ENCODE results near the gene OTUD1.

The OTUD1 gene

DNA sequence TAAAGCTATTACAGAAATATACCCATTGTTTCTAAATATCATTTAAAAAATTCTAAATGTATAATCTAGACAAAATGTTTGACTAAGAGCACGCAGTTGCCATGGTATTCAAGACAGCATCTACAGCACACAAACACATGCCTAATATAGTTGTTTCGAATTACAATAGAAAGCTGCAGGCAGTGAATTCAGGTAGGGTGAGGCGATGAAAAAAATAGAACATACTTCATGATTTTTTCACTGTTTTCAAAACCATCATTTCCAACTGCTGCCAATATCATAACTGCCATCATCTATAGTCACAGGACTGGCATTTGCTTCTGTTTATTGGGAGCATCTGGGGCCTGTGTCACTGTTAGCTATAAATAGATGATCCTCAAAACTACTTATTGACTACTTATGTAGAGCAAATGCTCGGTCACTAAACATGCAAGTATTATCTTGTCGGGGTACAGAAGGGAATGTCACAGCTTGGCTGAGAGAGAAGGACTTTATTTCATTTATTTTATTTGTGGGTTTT lies 34.4 kb upstream of the OTUD1 start:
- no peak overlapping the region for H3K27ac ChIP-seq (ENCODE audit: low read depth in 2 of 2, low read length in 2 of 2)
- no peaks in the 10 kb centered on the region for H3K9me3 ChIP-seq (ENCODE audit: control insufficient read depth in 2 of 2, low read length in 2 of 2)

DNA sequence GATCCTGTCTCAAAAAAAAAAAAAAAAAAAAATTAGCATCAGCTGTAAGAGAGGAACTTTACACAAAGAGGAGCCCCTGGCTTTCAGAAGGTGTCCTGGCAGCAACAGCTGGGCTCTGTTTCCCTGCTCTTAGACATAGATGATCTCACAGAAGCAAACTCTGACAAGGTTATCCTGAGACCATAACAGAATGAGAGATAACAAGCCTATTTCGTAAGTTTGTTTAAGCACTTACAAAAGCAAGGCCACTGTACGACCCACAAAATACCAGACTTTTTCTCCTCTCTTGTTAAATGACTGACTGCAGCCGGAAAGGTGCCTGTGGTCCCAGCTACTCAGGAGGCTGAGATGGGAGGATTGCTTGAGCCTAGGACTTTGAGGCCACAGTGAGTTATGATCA lies 33.3 kb upstream of the OTUD1 start:
- no peaks in the 10 kb centered on the region for H3K9me3 ChIP-seq (ENCODE audit: control insufficient read depth in 2 of 2, low read length in 2 of 2)
- no peaks in the 10 kb centered on the region for H3K36me3 ChIP-seq (ENCODE audit: control insufficient read depth in 2 of 2, insufficient read depth in 2 of 2, low read length in 2 of 2)
- H3K27ac ChIP-seq (ENCODE audit: low read depth in 2 of 2, low read length in 2 of 2) = no peak overlapping the region
- H3K27me3 ChIP-seq (ENCODE audit: control insufficient read depth in 2 of 2, insufficient read depth in 2 of 2, low read length in 2 of 2) = no peaks in the 10 kb centered on the region
- H3K9ac ChIP-seq (ENCODE audit: low read depth in 1 of 2, low read length in 2 of 2) = no peak overlapping the region
- no peak overlapping the region for H3K4me3 ChIP-seq (ENCODE audit: low read length in 2 of 2)
- peaks cover 0 to 3% of the 10 kb centered on the region in 2 donors for H3K4me1 ChIP-seq (ENCODE audit: control insufficient read depth in 2 of 2, insufficient read depth in 2 of 2, low read length in 2 of 2)

More for the DNA sequence above, 34.4 kb upstream of the OTUD1 start:
- H3K9ac ChIP-seq (ENCODE audit: low read depth in 1 of 2, low read length in 2 of 2) = no peak overlapping the region
- no peaks in the 10 kb centered on the region for H3K36me3 ChIP-seq (ENCODE audit: control insufficient read depth in 2 of 2, insufficient read depth in 2 of 2, low read length in 2 of 2)
- no peak overlapping the region for H3K4me3 ChIP-seq (ENCODE audit: low read length in 2 of 2)
- H3K27me3 ChIP-seq (ENCODE audit: control insufficient read depth in 2 of 2, insufficient read depth in 2 of 2, low read length in 2 of 2) = no peaks in the 10 kb centered on the region
- H3K4me1 ChIP-seq (ENCODE audit: control insufficient read depth in 2 of 2, insufficient read depth in 2 of 2, low read length in 2 of 2) = peaks cover 0 to 3% of the 10 kb centered on the region in 2 donors

DNA sequence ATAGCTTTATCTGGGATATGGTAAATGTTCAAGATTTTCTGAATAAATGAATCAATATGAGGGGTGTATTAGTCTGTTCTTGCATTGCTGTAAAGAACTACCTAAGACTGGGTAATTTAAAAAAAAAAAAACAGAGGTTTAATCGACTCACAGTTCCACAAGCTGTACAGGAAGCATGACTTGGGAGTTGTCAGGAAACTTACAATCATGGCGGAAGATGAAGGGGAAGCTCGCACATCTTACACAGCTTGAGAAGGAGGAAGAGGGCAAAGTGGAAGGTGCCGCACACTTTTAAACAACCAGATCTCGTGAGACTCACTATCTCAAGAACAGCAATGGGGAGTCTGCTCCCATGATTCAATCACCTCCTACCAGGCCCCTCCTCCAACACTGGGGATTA lies 32.5 kb upstream of the OTUD1 start:
- Histone ChIP-seq H3K27me3 (ENCODE audit: control insufficient read depth in 2 of 2, insufficient read depth in 2 of 2, low read length in 2 of 2) (no peaks in the 10 kb centered on the region), H3K4me1 (ENCODE audit: control insufficient read depth in 2 of 2, insufficient read depth in 2 of 2, low read length in 2 of 2) (peaks cover 0 to 3% of the 10 kb centered on the region in 2 donors), H3K9me3 (ENCODE audit: control insufficient read depth in 2 of 2, low read length in 2 of 2) (no peaks in the 10 kb centered on the region), H3K27ac (ENCODE audit: low read depth in 2 of 2, low read length in 2 of 2) (no peak overlapping the region), H3K36me3 (ENCODE audit: control insufficient read depth in 2 of 2, insufficient read depth in 2 of 2, low read length in 2 of 2) (no peaks in the 10 kb centered on the region), H3K9ac (ENCODE audit: low read depth in 1 of 2, low read length in 2 of 2) (no peak overlapping the region), H3K4me3 (ENCODE audit: low read length in 2 of 2) (no peak overlapping the region)

DNA sequence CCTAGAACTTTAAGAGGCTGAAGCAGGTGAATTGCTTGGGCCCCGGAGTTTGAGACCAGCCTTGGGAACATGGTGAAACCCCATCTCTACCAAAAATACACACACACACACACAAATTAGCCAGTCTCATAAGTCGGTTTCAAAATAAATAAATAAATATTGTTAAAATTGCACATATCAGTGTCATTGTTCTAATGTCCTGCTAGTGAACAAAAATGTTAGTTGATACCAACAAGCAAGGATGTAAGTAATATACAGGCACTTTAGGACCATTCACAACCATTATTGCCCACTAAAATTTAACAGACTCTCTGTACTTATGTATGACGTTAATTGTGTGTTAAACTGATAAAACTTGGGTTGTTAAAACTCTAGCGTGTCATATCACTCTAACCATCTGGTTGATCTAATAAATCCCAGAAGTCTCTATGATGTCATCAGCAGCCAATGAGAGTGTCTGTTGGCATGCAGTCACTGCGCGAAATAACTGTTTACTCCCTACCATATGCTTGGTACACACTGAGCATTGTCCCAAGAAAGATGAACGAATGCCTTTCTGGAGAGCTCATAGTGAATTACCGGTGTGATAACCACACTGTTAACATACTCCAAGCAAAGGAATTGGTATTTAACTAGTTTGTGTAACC lies 30.4 kb upstream of the OTUD1 start:
- H3K4me1 ChIP-seq (ENCODE audit: control insufficient read depth in 2 of 2, insufficient read depth in 2 of 2, low read length in 2 of 2) = peaks cover 0 to 3% of the 10 kb centered on the region in 2 donors
- H3K4me3 ChIP-seq (ENCODE audit: low read length in 2 of 2) = no peak overlapping the region
- H3K9me3 ChIP-seq (ENCODE audit: control insufficient read depth in 2 of 2, low read length in 2 of 2) = no peaks in the 10 kb centered on the region
- no peaks in the 10 kb centered on the region for H3K36me3 ChIP-seq (ENCODE audit: control insufficient read depth in 2 of 2, insufficient read depth in 2 of 2, low read length in 2 of 2)
- H3K27ac ChIP-seq (ENCODE audit: low read depth in 2 of 2, low read length in 2 of 2) = peak overlapping the region; percentile 26 to 61
- no peak overlapping the region for H3K9ac ChIP-seq (ENCODE audit: low read depth in 1 of 2, low read length in 2 of 2)
- H3K27me3 ChIP-seq (ENCODE audit: control insufficient read depth in 2 of 2, insufficient read depth in 2 of 2, low read length in 2 of 2) = no peaks in the 10 kb centered on the region

DNA sequence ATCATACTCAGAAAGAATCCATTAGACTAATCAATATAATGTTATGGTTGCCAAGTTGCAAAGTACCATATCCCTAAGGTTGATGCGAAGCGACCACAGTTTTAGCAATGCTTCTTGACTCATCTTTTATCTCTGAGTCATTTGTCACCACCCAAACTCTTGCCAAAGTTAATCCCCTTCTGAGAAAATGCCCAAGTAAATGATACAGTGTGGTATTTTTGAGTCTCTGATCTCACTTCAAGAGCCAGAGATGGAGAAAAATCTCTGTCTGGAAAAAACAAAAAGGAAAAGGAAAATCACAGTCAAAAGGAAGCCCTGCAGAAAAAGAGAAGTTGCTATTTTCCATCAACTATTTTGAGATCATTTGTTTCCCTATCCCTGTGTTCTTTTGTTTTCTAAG lies 26.7 kb upstream of the OTUD1 start:
- Histone ChIP-seq H3K27ac (ENCODE audit: low read depth in 2 of 2, low read length in 2 of 2) (no peak overlapping the region), H3K9me3 (ENCODE audit: control insufficient read depth in 2 of 2, low read length in 2 of 2) (no peaks in the 10 kb centered on the region), H3K36me3 (ENCODE audit: control insufficient read depth in 2 of 2, insufficient read depth in 2 of 2, low read length in 2 of 2) (no peaks in the 10 kb centered on the region), H3K4me1 (ENCODE audit: control insufficient read depth in 2 of 2, insufficient read depth in 2 of 2, low read length in 2 of 2) (peaks cover 0 to 3% of the 10 kb centered on the region in 2 donors), H3K9ac (ENCODE audit: low read depth in 1 of 2, low read length in 2 of 2) (no peak overlapping the region), H3K4me3 (ENCODE audit: low read length in 2 of 2) (no peak overlapping the region), H3K27me3 (ENCODE audit: control insufficient read depth in 2 of 2, insufficient read depth in 2 of 2, low read length in 2 of 2) (no peaks in the 10 kb centered on the region)

DNA sequence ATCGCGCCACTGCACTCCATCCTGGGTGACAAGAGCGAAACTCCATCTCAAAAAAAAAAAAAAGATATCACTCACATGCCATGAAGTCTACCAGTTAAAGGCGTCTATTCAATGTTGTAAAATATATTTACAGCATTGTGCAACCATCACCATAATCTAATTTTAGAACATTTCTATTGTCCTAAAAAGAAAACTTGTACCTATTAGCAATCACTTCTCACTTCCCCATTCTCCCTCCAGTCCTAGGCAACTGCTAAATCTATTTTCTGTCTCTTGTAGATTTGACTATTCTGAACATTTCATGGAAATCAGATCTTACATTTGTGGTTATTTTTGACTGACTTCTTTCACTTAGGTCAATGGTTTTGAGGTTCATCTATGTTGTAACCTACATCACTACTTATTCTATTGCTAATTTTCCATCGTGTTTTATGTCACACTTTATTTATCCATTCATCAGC lies 25.2 kb upstream of the OTUD1 start:
- H3K9me3 ChIP-seq (ENCODE audit: control insufficient read depth in 2 of 2, low read length in 2 of 2) = no peaks in the 10 kb centered on the region
- no peak overlapping the region for H3K27ac ChIP-seq (ENCODE audit: low read depth in 2 of 2, low read length in 2 of 2)
- H3K9ac ChIP-seq (ENCODE audit: low read depth in 1 of 2, low read length in 2 of 2) = no peak overlapping the region
- H3K27me3 ChIP-seq (ENCODE audit: control insufficient read depth in 2 of 2, insufficient read depth in 2 of 2, low read length in 2 of 2) = no peaks in the 10 kb centered on the region
- H3K4me3 ChIP-seq (ENCODE audit: low read length in 2 of 2) = no peak overlapping the region
- peaks cover 0 to under 1% of the 10 kb centered on the region in 2 donors for H3K4me1 ChIP-seq (ENCODE audit: control insufficient read depth in 2 of 2, insufficient read depth in 2 of 2, low read length in 2 of 2)
- no peaks in the 10 kb centered on the region for H3K36me3 ChIP-seq (ENCODE audit: control insufficient read depth in 2 of 2, insufficient read depth in 2 of 2, low read length in 2 of 2)

DNA sequence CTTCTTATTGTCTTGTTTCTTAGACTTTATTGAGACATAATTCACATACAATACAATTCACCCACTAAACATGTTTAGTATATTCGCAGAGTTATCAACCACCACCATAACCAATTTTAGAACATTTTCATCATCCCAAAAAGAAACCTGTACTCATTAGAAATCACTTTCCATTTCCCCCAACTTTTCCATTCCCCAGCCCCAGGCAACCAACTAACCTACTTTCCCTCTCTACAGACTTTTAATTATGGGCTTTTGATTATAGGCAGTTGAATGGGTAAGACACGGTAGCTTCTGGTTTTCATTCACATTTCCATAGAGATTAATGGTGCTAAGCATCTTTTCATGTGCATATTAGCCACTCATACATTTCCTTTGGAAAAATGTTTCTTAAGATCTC lies 24.2 kb upstream of the OTUD1 start:
- H3K9ac ChIP-seq (ENCODE audit: low read depth in 1 of 2, low read length in 2 of 2) = no peak overlapping the region
- no peak overlapping the region for H3K4me3 ChIP-seq (ENCODE audit: low read length in 2 of 2)
- no peaks in the 10 kb centered on the region for H3K27me3 ChIP-seq (ENCODE audit: control insufficient read depth in 2 of 2, insufficient read depth in 2 of 2, low read length in 2 of 2)
- no peak overlapping the region for H3K27ac ChIP-seq (ENCODE audit: low read depth in 2 of 2, low read length in 2 of 2)
- no peaks in the 10 kb centered on the region for H3K9me3 ChIP-seq (ENCODE audit: control insufficient read depth in 2 of 2, low read length in 2 of 2)
- no peaks in the 10 kb centered on the region for H3K4me1 ChIP-seq (ENCODE audit: control insufficient read depth in 2 of 2, insufficient read depth in 2 of 2, low read length in 2 of 2)
- H3K36me3 ChIP-seq (ENCODE audit: control insufficient read depth in 2 of 2, insufficient read depth in 2 of 2, low read length in 2 of 2) = no peaks in the 10 kb centered on the region

DNA sequence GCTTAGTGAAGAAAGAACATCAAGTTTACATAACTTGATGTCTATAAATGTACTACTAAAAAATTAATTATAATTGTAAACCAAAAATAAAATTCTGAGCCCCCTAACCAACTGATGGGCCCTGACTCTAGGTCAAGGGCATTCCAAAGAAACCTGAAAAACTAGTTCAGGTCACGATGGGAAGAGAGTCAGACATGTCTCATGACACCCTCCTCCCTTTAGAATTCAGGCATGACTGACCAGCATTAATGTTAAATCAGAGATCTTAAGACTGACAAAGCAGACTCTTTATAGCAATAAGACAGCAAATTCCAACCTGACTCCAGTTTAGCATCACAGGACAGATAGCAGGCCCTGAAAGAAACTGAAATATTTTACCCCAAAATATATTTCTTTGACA lies 21.6 kb upstream of the OTUD1 start:
- H3K36me3 ChIP-seq (ENCODE audit: control insufficient read depth in 2 of 2, insufficient read depth in 2 of 2, low read length in 2 of 2) = no peaks in the 10 kb centered on the region
- no peak overlapping the region for H3K4me3 ChIP-seq (ENCODE audit: low read length in 2 of 2)
- no peaks in the 10 kb centered on the region for H3K27me3 ChIP-seq (ENCODE audit: control insufficient read depth in 2 of 2, insufficient read depth in 2 of 2, low read length in 2 of 2)
- H3K4me1 ChIP-seq (ENCODE audit: control insufficient read depth in 2 of 2, insufficient read depth in 2 of 2, low read length in 2 of 2) = no peaks in the 10 kb centered on the region
- H3K9ac ChIP-seq (ENCODE audit: low read depth in 1 of 2, low read length in 2 of 2) = no peak overlapping the region
- H3K27ac ChIP-seq (ENCODE audit: low read depth in 2 of 2, low read length in 2 of 2) = no peak overlapping the region
- no peaks in the 10 kb centered on the region for H3K9me3 ChIP-seq (ENCODE audit: control insufficient read depth in 2 of 2, low read length in 2 of 2)

DNA sequence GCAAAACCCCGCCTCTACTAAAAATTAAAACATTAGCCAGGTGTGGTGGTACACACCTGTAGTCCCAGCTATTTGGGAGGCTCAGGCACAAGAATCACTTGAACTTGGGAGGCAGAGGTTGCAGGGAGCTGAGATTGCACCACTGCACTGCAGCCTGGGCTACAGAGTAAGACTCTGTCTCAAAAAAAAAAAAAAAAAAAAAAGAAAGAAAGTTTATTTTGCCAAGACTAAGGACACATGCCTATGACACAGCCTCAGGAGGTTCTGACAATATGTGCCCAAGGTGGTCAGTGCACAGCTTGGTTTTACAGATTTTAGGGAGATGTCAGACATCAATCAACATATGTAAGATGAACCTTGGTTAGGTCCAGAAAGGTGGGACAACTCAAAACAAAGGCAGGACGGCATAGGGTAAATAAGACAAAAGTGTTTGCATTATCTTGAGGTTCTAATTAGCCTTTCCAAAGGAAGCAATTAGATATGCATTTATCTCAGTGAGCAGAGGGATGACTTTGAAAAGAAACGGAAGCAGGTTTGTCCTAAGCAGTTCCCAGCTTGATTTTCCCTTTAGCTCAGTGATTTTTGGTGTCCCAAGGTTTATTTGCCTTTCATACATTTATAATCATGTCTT lies 20.7 kb upstream of the OTUD1 start:
- Histone ChIP-seq H3K27ac (ENCODE audit: low read depth in 2 of 2, low read length in 2 of 2) (no peak overlapping the region), H3K9ac (ENCODE audit: low read depth in 1 of 2, low read length in 2 of 2) (no peak overlapping the region), H3K9me3 (ENCODE audit: control insufficient read depth in 2 of 2, low read length in 2 of 2) (no peaks in the 10 kb centered on the region), H3K4me3 (ENCODE audit: low read length in 2 of 2) (no peak overlapping the region), H3K36me3 (ENCODE audit: control insufficient read depth in 2 of 2, insufficient read depth in 2 of 2, low read length in 2 of 2) (no peaks in the 10 kb centered on the region), H3K27me3 (ENCODE audit: control insufficient read depth in 2 of 2, insufficient read depth in 2 of 2, low read length in 2 of 2) (no peaks in the 10 kb centered on the region), H3K4me1 (ENCODE audit: control insufficient read depth in 2 of 2, insufficient read depth in 2 of 2, low read length in 2 of 2) (no peaks in the 10 kb centered on the region)

DNA sequence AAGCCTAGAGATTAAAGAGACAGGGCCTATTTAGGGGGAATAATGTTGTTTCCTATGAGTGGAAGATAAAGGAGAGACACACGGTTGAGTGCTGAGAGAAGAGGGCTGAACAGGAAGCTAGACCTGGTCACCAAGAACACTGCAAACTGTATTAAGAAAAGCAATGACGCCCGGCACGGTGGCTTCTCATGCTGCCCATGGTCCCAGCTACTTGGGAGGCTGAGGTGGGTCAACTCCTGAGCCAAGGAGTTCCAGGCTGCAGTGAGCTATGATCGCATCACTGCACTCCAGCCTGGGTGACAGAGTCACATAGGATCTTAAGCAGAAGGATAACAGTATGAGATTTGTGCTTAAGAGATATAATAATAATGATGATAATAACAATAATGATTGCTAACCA lies 19.7 kb upstream of the OTUD1 start:
- no peak overlapping the region for H3K9ac ChIP-seq (ENCODE audit: low read depth in 1 of 2, low read length in 2 of 2)

More for the DNA sequence above, 19.7 kb upstream of the OTUD1 start:
- H3K4me3 ChIP-seq (ENCODE audit: low read length in 2 of 2) = no peak overlapping the region
- H3K9me3 ChIP-seq (ENCODE audit: control insufficient read depth in 2 of 2, low read length in 2 of 2) = no peaks in the 10 kb centered on the region
- no peaks in the 10 kb centered on the region for H3K4me1 ChIP-seq (ENCODE audit: control insufficient read depth in 2 of 2, insufficient read depth in 2 of 2, low read length in 2 of 2)
- no peaks in the 10 kb centered on the region for H3K27me3 ChIP-seq (ENCODE audit: control insufficient read depth in 2 of 2, insufficient read depth in 2 of 2, low read length in 2 of 2)
- H3K27ac ChIP-seq (ENCODE audit: low read depth in 2 of 2, low read length in 2 of 2) = no peak overlapping the region
- H3K36me3 ChIP-seq (ENCODE audit: control insufficient read depth in 2 of 2, insufficient read depth in 2 of 2, low read length in 2 of 2) = no peaks in the 10 kb centered on the region

Measured in mucosa of rectum (tissue), 2 donors.